ENCODE measurements around the gene STARD9. TPM values are rescaled to one million over a fixed set of nuclear protein-coding genes. Genes with fewer than 3 reads are reported as not detected.
A peak's percentile ranks its signal among the peaks of the same experiment; 100 is the strongest.

STARD9 gene
- total and polyA plus RNA-seq, 2 of the 13 experiments (the other 11 are each of a cell fraction or from before 2014, with no cell fraction given) = 5.3 to 7.5 TPM

DNA sequence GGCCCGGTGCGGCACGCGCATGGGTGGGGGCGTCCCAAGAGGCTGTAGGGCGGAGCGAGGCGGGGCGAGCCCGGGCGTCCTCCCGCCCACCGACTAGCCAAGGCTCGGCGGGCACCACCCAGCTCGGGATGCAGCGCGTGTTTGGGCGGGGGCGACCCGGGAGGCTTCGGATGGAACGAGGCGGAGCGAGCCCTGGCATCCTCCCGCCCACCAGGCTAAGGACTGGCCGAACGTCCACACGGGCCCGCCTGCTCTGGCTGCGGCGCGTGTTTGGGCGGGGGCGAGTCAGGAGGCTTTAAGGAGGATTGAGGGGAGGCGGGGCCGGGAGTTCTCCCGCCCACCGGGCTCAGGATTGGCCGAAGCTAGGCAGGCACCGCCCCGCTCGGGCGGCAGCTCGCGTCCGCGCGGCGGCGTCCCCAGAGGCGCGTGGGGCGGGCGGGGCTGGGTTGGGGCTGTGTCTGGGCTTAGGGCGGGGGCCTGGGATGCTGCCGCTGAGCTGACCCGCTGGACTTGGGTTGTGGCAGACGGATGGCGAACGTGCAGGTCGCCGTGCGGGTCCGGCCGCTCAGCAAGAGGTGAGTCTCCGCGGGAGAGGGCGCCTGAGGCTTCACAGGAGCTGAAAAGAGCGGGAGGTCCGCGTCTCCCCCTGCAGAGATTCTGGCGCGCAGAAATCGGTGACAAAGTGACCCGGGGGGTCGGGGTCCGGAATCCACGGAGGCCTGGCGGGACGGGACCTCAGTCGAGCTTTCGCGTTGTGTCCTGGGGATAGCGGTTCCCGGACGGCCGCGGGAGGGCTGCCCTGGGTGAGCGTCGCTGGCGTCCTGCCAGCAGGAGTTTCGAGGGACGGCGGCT lies at the start of gene STARD9 (continued):
- TF ChIP-seq, protein P1, sequence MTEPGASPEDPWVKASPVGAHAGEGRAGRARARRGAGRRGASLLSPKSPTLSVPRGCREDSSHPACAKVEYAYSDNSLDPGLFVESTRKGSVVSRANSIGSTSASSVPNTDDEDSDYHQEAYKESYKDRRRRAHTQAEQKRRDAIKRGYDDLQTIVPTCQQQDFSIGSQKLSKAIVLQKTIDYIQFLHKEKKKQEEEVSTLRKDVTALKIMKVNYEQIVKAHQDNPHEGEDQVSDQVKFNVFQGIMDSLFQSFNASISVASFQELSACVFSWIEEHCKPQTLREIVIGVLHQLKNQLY (CRISPR knock-in tag; IDR thresholded peaks at IDR 0.05) = no peak; the same call in none of the 2 replicates
- TF ChIP-seq, protein P2, sequence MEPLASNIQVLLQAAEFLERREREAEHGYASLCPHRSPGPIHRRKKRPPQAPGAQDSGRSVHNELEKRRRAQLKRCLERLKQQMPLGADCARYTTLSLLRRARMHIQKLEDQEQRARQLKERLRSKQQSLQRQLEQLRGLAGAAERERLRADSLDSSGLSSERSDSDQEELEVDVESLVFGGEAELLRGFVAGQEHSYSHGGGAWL (CRISPR knock-in tag; IDR thresholded peaks at IDR 0.05) = peak; percentile 73
- TF ChIP-seq NR3C1 (CRISPR knock-in tag; IDR thresholded peaks at IDR 0.05) (no peak), KLF9 (CRISPR knock-in tag; IDR thresholded peaks at IDR 0.05; ENCODE audit: low read depth) (peak; percentile 86; the same call in 1 of the 2 replicates), ZNF619 (CRISPR knock-in tag; IDR thresholded peaks at IDR 0.05) (no peak), SMC3 (IDR thresholded peaks at IDR 0.05; ENCODE audit: low read length) (no peak), CHD4 (IDR thresholded peaks at IDR 0.05; ENCODE audit: borderline replicate concordance, low read length) (no peak), PITX1 (CRISPR knock-in tag; IDR thresholded peaks at IDR 0.05) (no peak; the same call in 1 of the 2 replicates), HHEX (CRISPR knock-in tag; IDR thresholded peaks at IDR 0.05) (no peak), SIN3A (IDR thresholded peaks at IDR 0.05; ENCODE audit: borderline replicate concordance, low read depth, low read length) (peak; percentile 72; the same call in 1 of the 2 replicates), TSC22D2 (CRISPR knock-in tag; IDR thresholded peaks at IDR 0.05; ENCODE audit: borderline replicate concordance) (peak; percentile 85; the same call in 1 of the 2 replicates), MIXL1 (CRISPR knock-in tag; IDR thresholded peaks at IDR 0.05) (no peak), NR2F2 (IDR thresholded peaks at IDR 0.05; ENCODE audit: borderline replicate concordance, low read depth) (no peak), ZNF142 (CRISPR knock-in tag; IDR thresholded peaks at IDR 0.05) (no peak; the same call in 1 of the 2 replicates), BRD4 (CRISPR knock-in tag; IDR thresholded peaks at IDR 0.05) (0 out of 2 replicates have a peak, but pooled peaks have one; percentile 9), IKZF5 (CRISPR knock-in tag; IDR thresholded peaks at IDR 0.05) (peak; percentile 74; the same call in 1 of the 2 replicates)
- TF ChIP-seq, protein P3, sequence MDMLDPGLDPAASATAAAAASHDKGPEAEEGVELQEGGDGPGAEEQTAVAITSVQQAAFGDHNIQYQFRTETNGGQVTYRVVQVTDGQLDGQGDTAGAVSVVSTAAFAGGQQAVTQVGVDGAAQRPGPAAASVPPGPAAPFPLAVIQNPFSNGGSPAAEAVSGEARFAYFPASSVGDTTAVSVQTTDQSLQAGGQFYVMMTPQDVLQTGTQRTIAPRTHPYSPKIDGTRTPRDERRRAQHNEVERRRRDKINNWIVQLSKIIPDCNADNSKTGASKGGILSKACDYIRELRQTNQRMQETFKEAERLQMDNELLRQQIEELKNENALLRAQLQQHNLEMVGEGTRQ (IDR thresholded peaks at IDR 0.05; ENCODE audit: low read depth, low read length) = no peak
- TF ChIP-seq, protein P3 (CRISPR knock-in tag; IDR thresholded peaks at IDR 0.05; ENCODE audit: borderline replicate concordance) = no peak
